ENCODE measurements around the gene PTGIS.
A peak's percentile ranks its signal among the peaks of the same experiment; 100 is the strongest.

The PTGIS gene

GRCh38 chr20:49556621-49557020 lies 11.3 kb downstream of the PTGIS start:
- no peak for DNase-seq

- DNase-seq: no peak
Observed at GRCh38 chr20:49549801-49550551, 18.0 kb downstream of the PTGIS start.

GRCh38 chr20:49548371-49548947 lies 19.5 kb downstream of the PTGIS start:
- no peak for DNase-seq

- DNase-seq: no peak
Observed at GRCh38 chr20:49545572-49545971, 22.4 kb downstream of the PTGIS start.

GRCh38 chr20:49544535-49544934 lies 23.4 kb downstream of the PTGIS start:
- no peak for DNase-seq

- no peak for DNase-seq
Observed at GRCh38 chr20:49543858-49544437, 24.0 kb downstream of the PTGIS start.

- DNase-seq: no peak
Observed at GRCh38 chr20:49543071-49543857, 24.7 kb downstream of the PTGIS start.

GRCh38 chr20:49542514-49542991 lies 25.4 kb downstream of the PTGIS start:
- no peak for DNase-seq

GRCh38 chr20:49541733-49542513 lies 26.0 kb downstream of the PTGIS start:
- peak; percentile 65 for DNase-seq

GRCh38 chr20:49540687-49541435 lies 27.1 kb downstream of the PTGIS start:
- DNase-seq: no peak

- no peak for DNase-seq
Observed at GRCh38 chr20:49540232-49540620, 27.7 kb downstream of the PTGIS start.

GRCh38 chr20:49539481-49540231 lies 28.3 kb downstream of the PTGIS start:
- DNase-seq: no peak

GRCh38 chr20:49538950-49539349 lies 29.0 kb downstream of the PTGIS start:
- DNase-seq: no peak

- peak; percentile 36 for DNase-seq
Observed at GRCh38 chr20:49534255-49534712, 33.7 kb downstream of the PTGIS start.

- DNase-seq: no peak
Observed at GRCh38 chr20:49532285-49532946, 35.5 kb downstream of the PTGIS start.

- DNase-seq: no peak
Observed at GRCh38 chr20:49529470-49529869, 38.5 kb downstream of the PTGIS start.

- DNase-seq: no peak
Observed at GRCh38 chr20:49526568-49526967, 41.4 kb downstream of the PTGIS start.

- no peak for DNase-seq
Observed at GRCh38 chr20:49526056-49526455, 41.9 kb downstream of the PTGIS start.

GRCh38 chr20:49523767-49524360 lies 44.1 kb downstream of the PTGIS start:
- no peak for DNase-seq

- DNase-seq: no peak
Observed at GRCh38 chr20:49521356-49521755, 46.6 kb downstream of the PTGIS start.

Data from stimulated activated naive CD4-positive, alpha-beta T cell treated with Interleukin-2 at 50 U/mL for 16 hours (primary cell).